HG02759 (cell line): ENCODE data around the gene TLE2.

Source experiments
- ATAC-seq: cut with Tn5 transposase; IDR thresholded peaks from one replicate; pipeline ENCODE4 v1.9.1; 2021; ENCODE audit warnings: mild to moderate bottlenecking, moderate library complexity; ENCODE audit not compliant: unreplicated experiment

The TLE2 gene

DNA sequence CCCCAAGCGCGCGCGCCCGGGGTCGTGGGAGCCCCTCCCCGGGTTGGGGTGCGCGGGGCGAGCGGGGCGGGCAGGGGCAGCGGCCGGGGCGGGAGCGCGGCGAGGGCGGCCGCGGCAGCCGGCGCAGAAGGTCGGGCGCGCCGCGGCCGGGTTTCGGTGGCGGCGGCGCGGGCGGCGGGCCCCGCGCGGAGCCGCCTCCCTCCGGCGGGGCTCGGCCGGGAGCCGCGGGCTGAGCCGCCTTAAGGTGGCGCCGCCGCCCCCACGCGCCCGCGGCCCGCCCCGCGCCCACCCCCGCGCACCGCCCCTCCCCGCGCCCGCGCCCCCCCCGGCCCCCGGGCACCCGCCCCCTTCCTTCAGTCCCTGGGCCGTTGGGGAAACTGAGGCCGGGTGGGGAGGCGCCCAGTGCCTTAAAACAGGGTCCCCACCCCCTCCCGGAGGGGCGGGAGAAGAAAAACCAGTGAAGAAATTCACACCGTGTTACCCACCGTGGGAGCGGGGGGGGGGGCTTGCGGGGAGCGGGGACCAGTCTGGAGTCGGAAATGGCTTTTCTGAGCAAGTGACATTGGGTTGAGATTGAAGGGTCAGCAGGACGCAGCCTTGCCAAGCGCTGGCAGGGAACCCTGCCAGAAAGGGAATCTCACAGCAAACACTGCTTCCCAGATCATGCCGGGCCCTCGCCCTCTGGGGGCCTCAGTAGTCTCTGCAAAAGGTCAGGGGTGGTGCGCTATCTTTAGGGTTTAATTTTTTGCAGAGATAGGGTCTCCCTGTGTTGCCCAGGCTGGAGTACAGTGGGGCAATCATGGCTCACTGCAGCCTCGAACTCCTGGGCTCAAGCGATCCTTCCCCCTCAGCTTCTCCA, at the start of gene TLE2:
TLE2 (minus strand) TSS at position 216 of the 859 bp plus-strand sequence. CDS start 376 bp downstream, outside the sequence.
- ATAC-seq: no peak

- ATAC-seq: no peak
These were observed 46.7 kb upstream of the TLE2 start for GRCh38 chr19:3075605-3076431.

- no peak for ATAC-seq
These were observed 45.0 kb upstream of the TLE2 start for GRCh38 chr19:3073931-3074595.

DNA sequence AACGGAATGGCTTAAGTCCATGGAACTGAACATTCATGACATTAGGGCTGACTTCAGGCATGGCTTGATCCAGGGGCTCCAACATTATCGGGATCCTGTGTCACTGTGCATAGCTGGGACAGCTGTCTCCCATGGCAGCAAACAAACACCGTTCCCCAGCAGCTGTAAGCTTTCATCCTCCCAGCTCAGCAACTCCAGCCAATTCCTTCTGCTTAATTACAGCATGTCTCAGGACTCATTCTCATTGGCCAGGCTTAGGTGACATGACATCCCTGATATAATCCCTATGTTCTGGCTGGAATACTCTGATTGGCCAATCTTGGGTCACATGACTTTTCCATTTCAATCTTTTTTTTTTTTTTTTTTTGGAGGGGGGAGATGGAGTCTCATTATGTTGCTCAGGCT, 44.1 kb upstream of the TLE2 start:
- no peak for ATAC-seq

DNA sequence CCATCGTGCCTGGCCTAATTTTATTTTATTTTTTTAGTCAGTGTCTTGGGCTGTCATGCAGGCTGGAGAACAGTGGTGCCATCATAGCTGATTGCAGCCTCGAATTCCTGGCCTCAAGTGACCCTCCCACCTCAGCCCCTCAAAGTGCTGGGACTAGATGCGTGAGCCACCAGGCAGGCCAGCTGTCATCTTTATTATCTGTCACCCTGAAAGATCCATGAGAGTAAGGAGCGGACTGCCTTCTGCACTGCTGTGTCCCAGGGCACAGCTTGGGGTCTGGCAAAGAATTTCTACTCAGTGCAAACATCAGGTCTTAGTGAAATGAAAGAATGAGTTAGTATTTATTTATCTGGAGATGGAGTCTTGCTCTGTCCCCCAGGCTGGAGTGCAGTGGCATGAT, 42.7 kb upstream of the TLE2 start:
- ATAC-seq: no peak

DNA sequence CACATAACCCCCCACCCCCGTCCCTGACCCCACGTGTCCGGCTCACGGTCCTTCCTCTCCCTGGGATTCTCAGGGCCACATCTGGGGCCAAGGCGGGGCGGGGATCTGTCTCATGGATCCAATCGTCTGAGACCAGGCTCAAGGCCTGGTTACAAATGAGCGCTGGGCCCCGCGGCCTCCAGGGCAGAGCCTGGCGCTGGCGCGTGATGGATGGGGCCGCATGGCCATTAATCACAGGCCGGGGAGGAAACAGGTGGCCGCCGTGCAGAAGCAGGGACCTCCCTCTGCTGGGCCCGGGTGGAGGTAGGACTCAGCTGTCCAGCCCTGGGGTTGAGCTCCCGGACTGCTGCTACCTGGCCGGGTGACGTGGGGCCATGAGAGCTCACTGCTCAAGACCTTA, 39.0 kb upstream of the TLE2 start:
- no peak for ATAC-seq

- no peak for ATAC-seq
These were observed 38.5 kb upstream of the TLE2 start for GRCh38 chr19:3067563-3067962.

- no peak for ATAC-seq
These were observed 37.5 kb upstream of the TLE2 start for GRCh38 chr19:3066482-3067049.

DNA sequence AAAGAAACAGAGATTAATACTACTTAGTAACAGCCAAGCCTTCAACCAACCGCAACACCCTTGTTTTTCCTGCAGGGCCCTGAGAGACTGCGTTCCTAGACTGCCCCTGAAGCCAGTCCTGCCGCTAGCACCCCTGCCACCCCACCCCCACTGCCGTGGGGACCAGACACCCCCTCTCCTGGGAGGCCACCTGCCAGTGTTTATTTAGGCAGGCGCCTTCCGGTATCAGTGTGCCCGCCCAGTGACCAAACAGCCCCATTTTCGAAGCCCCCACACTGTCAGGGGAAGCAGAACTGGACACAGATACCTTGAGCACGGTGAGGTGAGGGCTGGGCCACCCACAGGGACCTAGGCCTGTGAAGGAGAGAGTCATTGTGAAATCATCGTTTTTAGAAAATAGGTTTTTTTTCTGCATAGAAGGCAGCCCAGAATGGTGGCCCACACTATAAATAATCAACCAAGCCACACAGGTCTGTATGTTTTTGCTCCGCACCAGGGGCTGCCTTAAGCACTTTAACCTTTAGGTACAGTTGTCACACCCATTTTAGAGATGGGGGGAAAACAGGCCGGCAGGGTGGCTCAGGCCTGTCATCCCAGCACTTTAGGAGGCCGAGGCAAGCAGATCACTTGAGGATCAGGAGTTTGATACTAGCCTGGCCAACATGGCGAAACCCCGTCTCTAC, 36.7 kb upstream of the TLE2 start:
- peak; percentile 63 for ATAC-seq

- no peak for ATAC-seq
These were observed 34.9 kb upstream of the TLE2 start for GRCh38 chr19:3064011-3064330.

DNA sequence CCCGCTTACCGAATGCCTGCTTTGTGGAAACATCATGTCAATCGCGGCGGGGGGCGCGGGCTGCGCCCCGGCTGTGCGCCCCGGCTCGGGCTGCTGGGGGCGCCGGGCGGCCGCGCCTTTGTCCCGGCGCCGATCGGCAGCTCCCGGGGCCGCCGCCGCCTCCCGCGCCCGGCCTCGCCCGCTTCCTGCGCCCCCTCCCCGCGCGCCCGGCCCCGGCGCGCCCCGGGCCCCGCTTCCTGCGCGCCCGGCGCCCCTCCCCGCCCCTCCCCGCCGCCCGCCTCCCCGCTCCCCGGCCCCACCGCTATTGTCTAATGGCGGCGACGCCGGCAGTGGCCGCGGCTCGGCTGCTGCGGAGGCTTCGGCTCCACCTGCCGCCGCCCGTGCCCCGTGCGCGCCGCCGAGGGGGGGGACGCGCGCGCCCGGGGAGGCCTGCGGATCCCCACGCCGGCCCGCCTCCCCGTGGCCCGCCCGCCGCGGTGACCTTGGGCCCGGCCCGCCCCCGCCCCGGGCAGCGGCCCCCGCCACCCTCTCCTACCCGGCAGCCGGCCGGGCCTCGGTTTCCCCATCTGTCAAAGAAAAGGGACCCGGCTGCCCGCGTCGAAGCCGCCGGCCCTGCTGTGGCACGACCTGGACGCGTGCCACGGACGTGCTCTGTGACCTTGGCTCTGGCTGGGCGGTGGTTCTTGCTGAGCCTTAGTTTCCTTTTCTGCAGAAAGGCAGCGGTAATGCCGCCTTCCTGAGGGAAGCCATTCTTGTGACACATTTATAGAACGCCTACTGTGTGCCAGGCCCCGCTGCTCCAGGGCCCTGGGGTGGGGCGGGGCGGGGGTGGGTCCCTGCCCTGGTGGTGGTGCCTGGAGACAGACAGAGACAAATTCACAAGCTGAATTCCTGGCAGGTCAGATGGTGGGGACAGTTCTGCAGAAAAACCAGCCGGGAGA, 33.4 kb upstream of the TLE2 start, which contains the start of gene TLE5:
TLE5 (minus strand) TSS at position 331 of the 941 bp plus-strand sequence; CDS start at position 36, 295 bp downstream.
- ATAC-seq: no peak

GRCh38 chr19:3061182-3062161, 32.4 kb upstream of the TLE2 start:
- no peak for ATAC-seq

DNA sequence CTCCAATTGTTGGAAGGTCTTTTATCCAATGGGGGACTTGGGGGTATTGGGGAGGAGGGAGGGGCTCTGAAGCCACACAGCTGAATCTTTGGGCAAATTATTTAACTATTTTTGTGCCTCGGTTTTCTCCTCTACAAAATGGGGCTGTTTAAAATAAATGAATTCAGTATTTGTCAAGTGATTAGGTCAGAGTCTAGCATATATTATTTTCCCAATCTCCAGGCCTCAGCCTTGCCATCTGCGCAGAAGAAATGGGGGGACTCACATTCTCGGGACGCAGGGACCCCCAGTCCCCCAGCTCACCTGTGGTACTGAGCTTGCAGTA, 31.7 kb upstream of the TLE2 start:
- no peak for ATAC-seq

GRCh38 chr19:3059653-3060052, 30.6 kb upstream of the TLE2 start:
- ATAC-seq: no peak

GRCh38 chr19:3058821-3059314, 29.8 kb upstream of the TLE2 start:
- no peak for ATAC-seq

- no peak for ATAC-seq
These were observed 29.1 kb upstream of the TLE2 start for GRCh38 chr19:3058009-3058820.

DNA sequence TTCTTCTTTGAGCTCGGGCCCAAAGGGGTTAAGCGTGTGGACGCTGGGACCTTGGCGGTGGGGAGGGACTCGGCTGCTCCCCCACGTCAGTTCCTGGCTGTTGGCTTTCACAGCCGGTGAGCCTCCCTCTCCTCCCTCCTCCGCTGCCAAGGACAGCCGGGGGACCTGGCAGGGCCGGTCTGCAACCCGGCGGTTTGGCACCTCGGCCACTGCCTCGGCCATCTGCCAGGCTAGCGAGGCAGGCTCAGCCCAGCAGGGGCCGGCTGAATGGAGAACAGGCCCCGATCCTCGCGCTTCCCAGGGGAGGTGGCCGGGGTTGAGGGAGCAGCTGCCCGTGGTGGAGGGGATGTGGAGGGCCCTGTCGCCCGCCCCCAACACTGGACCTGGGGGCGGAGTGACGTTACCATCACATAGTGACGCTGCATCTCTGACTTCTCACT, 28.2 kb upstream of the TLE2 start:
- ATAC-seq: no peak
